Measurements from ENCODE around the gene ZBTB21.
"Not testable (repeated sequence)": the region's sequence is repeated elsewhere in the genome, so short reads cannot be mapped to it uniquely, and the experiment has no call there.

The ZBTB21 gene

GRCh38 chr21:41997657-41998056, 12.5 kb downstream of the ZBTB21 start:
- TF ChIP-seq EZH2phosphoT487 (IDR thresholded peaks at IDR 0.05; ENCODE audit: low read length) = no peak
- no peak for TF ChIP-seq CTCF (IDR thresholded peaks at IDR 0.05; ENCODE audit: low read length)
- TF ChIP-seq EZH2 (optimal IDR thresholded peaks at IDR 0.05; ENCODE audit: low read depth, low read length) = no peak
- H3K9me2 ChIP-seq (replicated peaks; ENCODE audit: insufficient read depth, low read length) = no peaks in the 10 kb centered on the region
- no peak overlapping the region for H3K4me3 ChIP-seq (ENCODE audit: low read length)
- no peaks in the 10 kb centered on the region for H3K4me1 ChIP-seq (ENCODE audit: low read length)
- no peaks in the 10 kb centered on the region for H3F3A ChIP-seq (ENCODE audit: insufficient read depth, low read length)
- no peaks in the 10 kb centered on the region for H3K27me3 ChIP-seq (replicated peaks; ENCODE audit: insufficient read depth, low read length)
- no peak overlapping the region for H3K4me2 ChIP-seq (ENCODE audit: low read depth, low read length)
- no peak overlapping the region for H2AFZ ChIP-seq (ENCODE audit: low read length)
- H3K27ac ChIP-seq (ENCODE audit: low read length) = no peak overlapping the region
- no peaks in the 10 kb centered on the region for H3K9me3 ChIP-seq (replicated peaks; ENCODE audit: insufficient read depth, low read length)
- DNase-seq = no peak
- H4K20me1 ChIP-seq (ENCODE audit: insufficient read depth, low read length) = no peaks in the 10 kb centered on the region
- peaks cover 63% of the 10 kb centered on the region for H3K79me2 ChIP-seq (ENCODE audit: low read length)
- peaks cover 29% of the 10 kb centered on the region for H3K36me3 ChIP-seq (replicated peaks; ENCODE audit: insufficient read depth, low read length)
- no peak overlapping the region for H3K9ac ChIP-seq (ENCODE audit: low read length)

GRCh38 chr21:41995577-41995976, 14.6 kb downstream of the ZBTB21 start:
- DNase-seq = no peak
- Histone ChIP-seq H3K27ac (ENCODE audit: low read length) (no peak overlapping the region), H3K36me3 (replicated peaks; ENCODE audit: insufficient read depth, low read length) (peaks cover 27% of the 10 kb centered on the region), H3K9me2 (replicated peaks; ENCODE audit: insufficient read depth, low read length) (no peaks in the 10 kb centered on the region), H3K27me3 (replicated peaks; ENCODE audit: insufficient read depth, low read length) (no peaks in the 10 kb centered on the region), H3K4me1 (ENCODE audit: low read length) (no peaks in the 10 kb centered on the region), H3K79me2 (ENCODE audit: low read length) (peaks cover 42% of the 10 kb centered on the region), H2AFZ (ENCODE audit: low read length) (no peak overlapping the region), H3K4me2 (ENCODE audit: low read depth, low read length) (no peak overlapping the region), H4K20me1 (ENCODE audit: insufficient read depth, low read length) (no peaks in the 10 kb centered on the region), H3K4me3 (ENCODE audit: low read length) (no peak overlapping the region), H3K9ac (ENCODE audit: low read length) (no peak overlapping the region), H3F3A (ENCODE audit: insufficient read depth, low read length) (no peaks in the 10 kb centered on the region), H3K9me3 (replicated peaks; ENCODE audit: insufficient read depth, low read length) (no peaks in the 10 kb centered on the region)
- TF ChIP-seq CTCF (IDR thresholded peaks at IDR 0.05; ENCODE audit: low read length) (no peak), EZH2 (optimal IDR thresholded peaks at IDR 0.05; ENCODE audit: low read depth, low read length) (no peak), EZH2phosphoT487 (IDR thresholded peaks at IDR 0.05; ENCODE audit: low read length) (no peak)

GRCh38 chr21:41994613-41995012, 15.5 kb downstream of the ZBTB21 start:
- not testable (repeated sequence) for H3K9me2 ChIP-seq (replicated peaks; ENCODE audit: insufficient read depth, low read length); H3K9ac ChIP-seq (ENCODE audit: low read length); H3K4me2 ChIP-seq (ENCODE audit: low read depth, low read length); H3K4me3 ChIP-seq (ENCODE audit: low read length); H3K9me3 ChIP-seq (replicated peaks; ENCODE audit: insufficient read depth, low read length); DNase-seq; H3K27me3 ChIP-seq (replicated peaks; ENCODE audit: insufficient read depth, low read length); H4K20me1 ChIP-seq (ENCODE audit: insufficient read depth, low read length); H3F3A ChIP-seq (ENCODE audit: insufficient read depth, low read length); H3K27ac ChIP-seq (ENCODE audit: low read length); H2AFZ ChIP-seq (ENCODE audit: low read length); H3K4me1 ChIP-seq (ENCODE audit: low read length)
- Histone ChIP-seq H3K36me3 (replicated peaks; ENCODE audit: insufficient read depth, low read length) (peaks cover 27% of the 10 kb centered on the region), H3K79me2 (ENCODE audit: low read length) (peaks cover 32% of the 10 kb centered on the region)

- H4K20me1 ChIP-seq (ENCODE audit: insufficient read depth, low read length) = no peaks in the 10 kb centered on the region
- H3K9ac ChIP-seq (ENCODE audit: low read length) = no peak overlapping the region
- no peak for DNase-seq
- H3K4me3 ChIP-seq (ENCODE audit: low read length) = no peak overlapping the region
- H3K27ac ChIP-seq (ENCODE audit: low read length) = no peak overlapping the region
- no peaks in the 10 kb centered on the region for H3K9me3 ChIP-seq (replicated peaks; ENCODE audit: insufficient read depth, low read length)
- H3K79me2 ChIP-seq (ENCODE audit: low read length) = peaks cover 24% of the 10 kb centered on the region
- H3K4me2 ChIP-seq (ENCODE audit: low read depth, low read length) = no peak overlapping the region
- TF ChIP-seq EZH2 (optimal IDR thresholded peaks at IDR 0.05; ENCODE audit: low read depth, low read length) = no peak
- TF ChIP-seq CTCF (IDR thresholded peaks at IDR 0.05; ENCODE audit: low read length) = no peak
- TF ChIP-seq EZH2phosphoT487 (IDR thresholded peaks at IDR 0.05; ENCODE audit: low read length) = no peak
- no peaks in the 10 kb centered on the region for H3K27me3 ChIP-seq (replicated peaks; ENCODE audit: insufficient read depth, low read length)
- H2AFZ ChIP-seq (ENCODE audit: low read length) = no peak overlapping the region
- no peaks in the 10 kb centered on the region for H3K9me2 ChIP-seq (replicated peaks; ENCODE audit: insufficient read depth, low read length)
- H3K36me3 ChIP-seq (replicated peaks; ENCODE audit: insufficient read depth, low read length) = peaks cover 27% of the 10 kb centered on the region
- H3F3A ChIP-seq (ENCODE audit: insufficient read depth, low read length) = no peaks in the 10 kb centered on the region
- H3K4me1 ChIP-seq (ENCODE audit: low read length) = no peaks in the 10 kb centered on the region
Measured at GRCh38 chr21:41993744-41994143, 16.4 kb downstream of the ZBTB21 start.

All from MM.1S (cell line).